Ascending aorta (tissue), 2 donors: ENCODE results near the gene E2F1. TPM values are rescaled to one million over a fixed set of nuclear protein-coding genes. Genes with fewer than 3 reads are reported as not detected.

ENCODE experiments used
- DNase-seq, 2 donors: peaks; one replicate each; pipeline ENCODE4 v3.0.0-alpha.2; 2019; ENCODE audit warnings: low spot score in 2 of 2
- H3K27ac ChIP-seq, 2 donors: fragments of 200-600 bp; sonication (generic); one replicate each; pipeline ENCODE4 v1.5.1; 2016 to 2017; ENCODE audit warnings: mild to moderate bottlenecking in 1 of 2
- H3K27me3 ChIP-seq: fragments of 200-600 bp; sonication (generic); one replicate; pipeline ENCODE4 v1.5.1; 2017
- H3K36me3 ChIP-seq, 2 donors: fragments of 200-600 bp; sonication (generic); one replicate each; pipeline ENCODE4 v1.5.1; 2016
- H3K4me1 ChIP-seq, 2 donors: fragments of 200-600 bp; sonication (generic); one replicate each; pipeline ENCODE4 v1.5.1; 2016 to 2017; ENCODE audit warnings: mild to moderate bottlenecking in 1 of 2
- H3K4me3 ChIP-seq, 2 donors: fragments of 200-600 bp; sonication (generic); one replicate each; pipeline ENCODE4 v1.5.1; 2016 to 2017; ENCODE audit warnings: mild to moderate bottlenecking in 1 of 2
- H3K9me3 ChIP-seq, 2 donors: fragments of 200-600 bp; sonication (generic); one replicate each; pipeline ENCODE4 v1.5.1; 2016
- intact Hi-C: fragments of 100-400 bp; cut with DNase I; formaldehyde crosslinking; loops from one replicate; pipeline ENCODE4 v1.15.1; 2023
- total RNA-seq: library from RNA; depleted of rRNA; stranded (reverse); fragments of >200 nt; gene quantifications from one replicate; pipeline ENCODE4 v1.1.0, GENCODE V29; 2016
- TF ChIP-seq, protein P1 (sequence below), 3 experiments: fragments of 200-600 bp in 2 of 3; fragments of 450-650 bp in 1 of 3; sonication (generic) in 2 of 3; IDR thresholded peaks; one replicate each; pipeline ENCODE4 v1.5.1; 2016 to 2019; ENCODE audit warnings: antibody characterized with exemption in 3 of 3, mild to moderate bottlenecking in 1 of 3, moderate library complexity in 1 of 3

The E2F1 gene
- total RNA-seq, 1 donor from 2014 or later = 0.53 TPM

DNA sequence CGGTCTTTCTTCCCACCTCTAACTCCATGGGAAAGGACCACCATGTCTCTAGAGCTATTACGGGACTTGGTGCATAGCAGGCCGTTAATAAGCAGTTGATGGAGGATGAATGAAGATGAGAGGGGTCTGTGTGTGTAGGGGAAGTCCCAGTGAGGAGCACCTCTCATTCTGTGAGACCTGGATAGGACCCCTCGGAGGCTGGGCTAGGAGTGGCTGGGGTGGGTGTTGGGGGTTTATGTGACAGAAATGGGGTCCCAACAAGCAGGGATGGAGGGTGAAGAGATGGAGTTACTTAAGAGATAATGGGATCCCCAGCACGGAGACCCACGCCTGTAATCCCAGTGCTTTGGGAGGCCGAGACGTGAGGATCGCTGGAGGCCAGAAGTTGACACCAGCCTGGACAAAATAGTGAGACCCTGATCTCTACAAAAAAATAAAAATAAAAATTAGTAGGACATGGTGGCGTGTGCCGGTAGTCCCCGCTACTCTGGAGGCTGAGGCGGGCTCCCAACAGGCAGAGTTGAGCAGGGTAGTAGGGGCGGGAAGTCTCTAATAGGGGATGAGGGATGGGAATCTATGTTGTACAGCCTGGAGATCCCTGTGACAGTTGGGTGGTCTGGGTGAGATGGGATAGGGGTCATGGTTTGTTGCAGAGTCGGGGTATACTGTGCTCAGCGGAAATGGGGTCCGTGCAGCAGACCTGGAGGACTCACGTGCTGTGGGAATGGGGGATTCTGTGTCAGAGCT lies 44.9 kb upstream of the E2F1 start:
- Histone ChIP-seq H3K36me3 (no peaks in the 10 kb centered on the region), H3K27me3 (no peaks in the 10 kb centered on the region), H3K4me3 (peak overlapping the region; percentile 73 to 81), H3K27ac (peak overlapping the region; percentile 74 to 84), H3K4me1 (peaks cover 0 to 9% of the 10 kb centered on the region in 2 donors), H3K9me3 (peaks cover under 1 to 2% of the 10 kb centered on the region in 2 donors)
- TF ChIP-seq, protein P1, sequence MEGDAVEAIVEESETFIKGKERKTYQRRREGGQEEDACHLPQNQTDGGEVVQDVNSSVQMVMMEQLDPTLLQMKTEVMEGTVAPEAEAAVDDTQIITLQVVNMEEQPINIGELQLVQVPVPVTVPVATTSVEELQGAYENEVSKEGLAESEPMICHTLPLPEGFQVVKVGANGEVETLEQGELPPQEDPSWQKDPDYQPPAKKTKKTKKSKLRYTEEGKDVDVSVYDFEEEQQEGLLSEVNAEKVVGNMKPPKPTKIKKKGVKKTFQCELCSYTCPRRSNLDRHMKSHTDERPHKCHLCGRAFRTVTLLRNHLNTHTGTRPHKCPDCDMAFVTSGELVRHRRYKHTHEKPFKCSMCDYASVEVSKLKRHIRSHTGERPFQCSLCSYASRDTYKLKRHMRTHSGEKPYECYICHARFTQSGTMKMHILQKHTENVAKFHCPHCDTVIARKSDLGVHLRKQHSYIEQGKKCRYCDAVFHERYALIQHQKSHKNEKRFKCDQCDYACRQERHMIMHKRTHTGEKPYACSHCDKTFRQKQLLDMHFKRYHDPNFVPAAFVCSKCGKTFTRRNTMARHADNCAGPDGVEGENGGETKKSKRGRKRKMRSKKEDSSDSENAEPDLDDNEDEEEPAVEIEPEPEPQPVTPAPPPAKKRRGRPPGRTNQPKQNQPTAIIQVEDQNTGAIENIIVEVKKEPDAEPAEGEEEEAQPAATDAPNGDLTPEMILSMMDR (IDR thresholded peaks at IDR 0.05) = no peak
- no peak for DNase-seq
- intact Hi-C loops = loop anchor here (2.0 to 5.0 kb wide), 3 partner anchors 64 to 244 kb away; partner anchors contain the start of genes ACTL10 and CHMP4B

DNA sequence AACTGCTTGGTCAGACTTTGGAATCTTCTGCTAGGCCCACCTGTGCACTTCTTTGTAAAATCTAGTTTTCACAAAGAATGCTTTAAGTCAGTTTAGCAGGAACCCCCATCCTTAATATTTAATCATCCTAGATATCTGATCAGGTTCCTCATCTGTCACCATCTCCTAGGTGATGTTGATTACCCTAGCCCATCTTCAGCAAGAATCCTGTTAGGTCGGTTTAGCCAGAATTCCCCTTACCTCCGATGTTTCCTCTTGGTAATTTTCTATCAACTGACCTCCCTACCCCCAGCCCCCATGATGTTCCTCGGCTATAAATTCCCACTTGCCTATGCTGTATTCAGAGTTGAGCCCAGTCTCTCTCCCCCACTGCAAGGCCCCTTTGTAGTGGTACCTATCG lies 42.9 kb upstream of the E2F1 start:
- H3K4me1 ChIP-seq = peaks cover 0 to 9% of the 10 kb centered on the region in 2 donors
- no peaks in the 10 kb centered on the region for H3K36me3 ChIP-seq
- TF ChIP-seq, protein P1 (IDR thresholded peaks at IDR 0.05) = no peak
- intact Hi-C loops = no loop called here
- no peak for DNase-seq
- no peak overlapping the region for H3K4me3 ChIP-seq
- no peaks in the 10 kb centered on the region for H3K9me3 ChIP-seq
- H3K27me3 ChIP-seq = no peaks in the 10 kb centered on the region
- H3K27ac ChIP-seq = no peak overlapping the region

DNA sequence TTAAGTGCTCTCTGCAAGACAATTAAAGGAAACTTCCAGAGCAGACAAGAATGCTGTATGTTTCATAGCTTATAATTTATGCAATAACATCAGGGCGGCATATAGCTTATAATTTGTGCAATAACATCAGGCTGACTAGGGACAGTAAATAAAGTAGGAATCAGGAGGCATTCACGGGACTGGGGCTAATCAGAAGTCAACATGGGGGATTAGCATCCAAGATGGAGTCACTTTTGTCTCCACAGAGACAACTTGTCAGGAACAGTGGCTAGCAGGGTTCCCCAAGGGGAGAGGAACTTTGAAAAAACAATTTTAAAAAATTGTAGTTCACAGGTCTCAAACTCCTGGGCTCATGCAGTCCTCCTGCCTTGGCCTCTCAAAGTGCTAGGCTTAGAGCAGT lies 42.3 kb upstream of the E2F1 start:
- no peak overlapping the region for H3K4me3 ChIP-seq
- TF ChIP-seq, protein P1 (IDR thresholded peaks at IDR 0.05) = no peak
- H3K9me3 ChIP-seq = no peaks in the 10 kb centered on the region
- H3K27me3 ChIP-seq = no peaks in the 10 kb centered on the region
- peaks cover 0 to 9% of the 10 kb centered on the region in 2 donors for H3K4me1 ChIP-seq
- intact Hi-C loops = no loop called here
- no peaks in the 10 kb centered on the region for H3K36me3 ChIP-seq
- no peak for DNase-seq
- no peak overlapping the region for H3K27ac ChIP-seq

DNA sequence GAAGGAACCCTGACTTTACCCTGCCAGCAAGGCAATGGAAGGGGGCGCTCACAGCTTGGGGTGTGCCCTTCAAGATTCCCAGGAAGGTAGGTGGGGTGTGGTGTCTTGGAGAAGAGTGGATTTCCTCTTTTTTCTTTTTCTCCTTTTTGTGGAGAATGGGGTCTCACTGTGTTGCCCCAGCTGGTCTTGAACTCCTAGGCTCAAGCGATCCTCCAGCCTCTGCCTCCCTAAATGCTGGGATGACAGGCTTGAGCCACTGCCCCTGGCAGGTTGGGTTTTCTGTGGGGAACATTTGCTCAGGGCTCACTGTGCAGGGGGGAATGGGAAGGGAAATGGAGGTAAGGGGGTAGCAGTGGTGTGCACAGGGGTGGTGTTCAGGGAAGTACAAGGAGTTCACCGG lies 41.6 kb upstream of the E2F1 start:
- H3K36me3 ChIP-seq = no peaks in the 10 kb centered on the region
- H3K27me3 ChIP-seq = no peaks in the 10 kb centered on the region
- intact Hi-C loops = no loop called here
- peaks cover 0 to 6% of the 10 kb centered on the region in 2 donors for H3K4me1 ChIP-seq
- TF ChIP-seq, protein P1 (IDR thresholded peaks at IDR 0.05) = no peak
- DNase-seq = no peak
- no peak overlapping the region for H3K27ac ChIP-seq
- no peak overlapping the region for H3K4me3 ChIP-seq
- H3K9me3 ChIP-seq = no peaks in the 10 kb centered on the region

DNA sequence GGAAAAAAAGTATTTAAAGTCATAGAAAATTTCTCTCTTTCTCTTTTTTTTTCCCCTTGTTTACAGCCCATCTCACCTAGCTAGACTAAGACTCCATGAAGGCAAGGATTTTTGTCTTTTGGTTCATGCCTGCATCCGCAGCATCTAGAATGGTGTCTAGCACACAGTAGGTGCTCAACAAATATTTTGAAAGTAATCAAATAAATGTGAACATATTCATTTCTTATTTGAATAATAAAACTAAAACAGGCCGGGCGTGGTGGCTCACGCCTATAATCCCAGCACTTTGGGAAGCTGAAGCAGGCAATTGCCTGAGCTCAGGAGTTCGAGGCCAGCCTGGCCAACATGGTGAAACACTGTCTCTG lies 40.9 kb upstream of the E2F1 start:
- TF ChIP-seq, protein P1 (IDR thresholded peaks at IDR 0.05) = no peak
- H3K36me3 ChIP-seq = no peaks in the 10 kb centered on the region
- intact Hi-C loops = no loop called here
- H3K4me3 ChIP-seq = no peak overlapping the region
- no peaks in the 10 kb centered on the region for H3K27me3 ChIP-seq
- no peak for DNase-seq
- no peak overlapping the region for H3K27ac ChIP-seq
- H3K9me3 ChIP-seq = no peaks in the 10 kb centered on the region
- peaks cover 0 to 2% of the 10 kb centered on the region in 2 donors for H3K4me1 ChIP-seq
